Right ventricle myocardium inferior (tissue), 1 donor: Measurements from ENCODE around the gene PAX2. TPM values are rescaled to one million over a fixed set of nuclear protein-coding genes. Genes with fewer than 3 reads are reported as not detected.
A peak's percentile ranks its signal among the peaks of the same experiment; 100 is the strongest.

ENCODE experiments used
- ATAC-seq: fragments of 200-7000 bp; cut with Tn5 transposase; one replicate; pipeline ENCODE4 v1.9.1; 2020; ENCODE audit warnings: mild to moderate bottlenecking, moderate library complexity
- DNase-seq: peaks from one replicate; pipeline ENCODE4 v3.0.0; 2021; ENCODE audit errors: missing footprints
- intact Hi-C: fragments of 100-400 bp; cut with DNase I; formaldehyde crosslinking; loops from one replicate; pipeline ENCODE4 v1.11.0; 2022
- total RNA-seq: library from RNA; stranded (reverse); fragmentation: NEBNext Ultra II Directional; extraction: Animal tissue kit (Norgen Biotek cat#: 25700); gene quantifications from one replicate; pipeline ENCODE4 v1.2.1, GENCODE V29; 2021
- donor health status: DM: no; HTN: yes; CAD: no; lungs with severe emphysema.

Gene PAX2
- total RNA-seq, 1 donor from 2014 or later: not detected

GRCh38 chr10:100859484-100859763, 114.0 kb downstream of the PAX2 start:
- intact Hi-C loops: no loop called here
- ATAC-seq (no peak), DNase-seq (no peak)

- intact Hi-C loops: no loop called here
- ATAC-seq (no peak), DNase-seq (peak; percentile 65)
Observed at GRCh38 chr10:100863433-100863832, 118.1 kb downstream of the PAX2 start.

DNA sequence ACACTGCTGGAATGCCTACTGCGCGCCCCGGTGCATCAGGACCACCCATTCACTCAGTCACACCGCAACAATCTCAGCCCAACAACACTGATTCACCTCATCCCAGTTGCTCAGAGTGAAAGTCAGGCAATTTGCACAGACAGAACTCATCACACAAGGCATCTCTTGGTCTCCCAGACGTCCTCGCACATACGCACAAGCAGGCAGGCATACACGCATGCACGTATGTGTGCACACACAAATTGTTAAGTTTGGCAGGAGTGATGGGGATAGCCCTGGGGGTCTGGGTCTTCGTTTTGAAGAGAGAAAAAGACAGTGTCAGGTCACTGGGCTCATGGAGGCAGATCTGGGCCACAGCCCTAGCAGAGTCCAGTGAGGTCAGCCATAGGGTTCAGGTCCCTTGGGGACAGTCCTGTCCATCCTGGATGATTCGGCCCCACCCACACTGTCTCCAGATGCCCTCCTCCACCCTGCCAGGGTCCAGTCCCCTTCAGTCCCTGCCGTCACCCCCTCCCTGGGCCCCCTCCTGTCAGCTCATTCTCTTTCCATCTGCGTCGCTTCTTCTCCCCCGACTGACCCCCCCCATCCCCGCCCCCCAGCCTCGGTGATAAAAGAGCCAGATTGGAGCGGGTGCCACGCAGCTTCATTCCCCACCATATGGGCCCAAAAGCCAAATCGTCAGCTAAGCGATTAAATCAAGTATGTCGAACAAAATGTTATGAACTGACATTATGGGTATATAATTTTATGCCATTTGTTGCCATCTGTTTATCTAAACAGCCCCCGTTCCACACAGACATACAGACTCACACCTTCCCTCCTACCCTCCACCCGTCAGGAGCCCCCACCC, 118.9 kb downstream of the PAX2 start:
- intact Hi-C loops: no loop called here
- DNase-seq (peak; percentile 56), ATAC-seq (no peak)

DNA sequence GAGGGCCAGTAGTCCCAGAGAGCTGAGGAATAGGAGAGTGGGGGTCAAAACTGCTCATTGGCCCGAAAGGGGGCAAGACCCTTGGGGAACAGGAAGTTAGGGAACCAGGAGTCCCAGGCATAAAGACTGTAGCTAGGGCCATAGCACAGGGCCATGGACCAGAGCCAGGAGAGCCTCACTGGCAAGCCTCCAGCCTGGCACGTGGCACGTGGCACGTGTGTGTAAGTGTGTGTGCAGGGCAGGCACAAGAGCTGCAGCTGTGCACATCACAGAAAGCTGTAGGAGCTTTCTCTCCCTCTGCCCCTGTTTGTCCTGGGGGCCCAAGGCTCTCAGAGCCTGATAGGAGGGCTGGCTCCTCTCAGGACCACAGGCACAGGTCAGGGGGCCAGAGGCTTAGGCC, 119.6 kb downstream of the PAX2 start:
- DNase-seq (peak; percentile 28), ATAC-seq (no peak)
- intact Hi-C loops: no loop called here

DNA sequence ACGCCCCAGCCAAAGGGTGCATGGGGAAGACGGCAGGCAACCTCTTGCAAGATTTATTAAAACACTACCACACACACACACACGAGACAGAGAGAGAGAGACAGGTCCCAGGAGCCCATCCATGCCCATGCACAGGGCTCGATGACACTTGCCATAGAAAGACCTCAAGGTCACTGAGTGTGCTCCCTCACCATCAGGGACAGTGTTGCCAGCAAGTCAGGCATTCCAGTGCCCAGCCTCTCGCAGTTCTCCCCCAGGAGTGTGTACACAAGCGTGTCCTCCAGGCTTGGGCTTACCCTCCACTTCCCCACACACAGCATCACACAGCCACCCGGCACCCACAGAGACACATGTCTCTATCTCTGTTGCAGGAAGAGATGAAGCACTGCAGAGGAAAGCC, 120.6 kb downstream of the PAX2 start:
- intact Hi-C loops: no loop called here
- ATAC-seq: no peak
- DNase-seq: peak; percentile 37

- ATAC-seq (no peak), DNase-seq (peak; percentile 59)
- intact Hi-C loops: no loop called here
Observed at GRCh38 chr10:100866575-100867098, 121.3 kb downstream of the PAX2 start.

GRCh38 chr10:100867261-100867963, 122.0 kb downstream of the PAX2 start:
- ATAC-seq (no peak), DNase-seq (no peak)
- intact Hi-C loops: no loop called here

- DNase-seq (no peak), ATAC-seq (peak; percentile 11)
- intact Hi-C loops: no loop called here
Observed at GRCh38 chr10:100868382-100868781, 123.0 kb downstream of the PAX2 start.

- intact Hi-C loops: no loop called here
- DNase-seq (no peak), ATAC-seq (no peak)
Observed at GRCh38 chr10:100869399-100869798, 124.0 kb downstream of the PAX2 start.

- intact Hi-C loops: loop anchor here (10.0 kb wide), 1 partner anchor 197 kb away; no protein-coding TSS in a partner anchor
- DNase-seq: peak; percentile 23
- ATAC-seq: no peak
Observed at GRCh38 chr10:100872034-100872791, 126.8 kb downstream of the PAX2 start.

GRCh38 chr10:100873146-100873826, 127.9 kb downstream of the PAX2 start:
- intact Hi-C loops: loop anchor here (10.0 kb wide), 1 partner anchor 198 kb away; no protein-coding TSS in a partner anchor
- ATAC-seq (no peak), DNase-seq (no peak)

GRCh38 chr10:100873827-100874326, 128.5 kb downstream of the PAX2 start:
- intact Hi-C loops: loop anchor here (10.0 kb wide), 1 partner anchor 199 kb away; no protein-coding TSS in a partner anchor
- no peak for ATAC-seq
- peak; percentile 18 for DNase-seq

DNA sequence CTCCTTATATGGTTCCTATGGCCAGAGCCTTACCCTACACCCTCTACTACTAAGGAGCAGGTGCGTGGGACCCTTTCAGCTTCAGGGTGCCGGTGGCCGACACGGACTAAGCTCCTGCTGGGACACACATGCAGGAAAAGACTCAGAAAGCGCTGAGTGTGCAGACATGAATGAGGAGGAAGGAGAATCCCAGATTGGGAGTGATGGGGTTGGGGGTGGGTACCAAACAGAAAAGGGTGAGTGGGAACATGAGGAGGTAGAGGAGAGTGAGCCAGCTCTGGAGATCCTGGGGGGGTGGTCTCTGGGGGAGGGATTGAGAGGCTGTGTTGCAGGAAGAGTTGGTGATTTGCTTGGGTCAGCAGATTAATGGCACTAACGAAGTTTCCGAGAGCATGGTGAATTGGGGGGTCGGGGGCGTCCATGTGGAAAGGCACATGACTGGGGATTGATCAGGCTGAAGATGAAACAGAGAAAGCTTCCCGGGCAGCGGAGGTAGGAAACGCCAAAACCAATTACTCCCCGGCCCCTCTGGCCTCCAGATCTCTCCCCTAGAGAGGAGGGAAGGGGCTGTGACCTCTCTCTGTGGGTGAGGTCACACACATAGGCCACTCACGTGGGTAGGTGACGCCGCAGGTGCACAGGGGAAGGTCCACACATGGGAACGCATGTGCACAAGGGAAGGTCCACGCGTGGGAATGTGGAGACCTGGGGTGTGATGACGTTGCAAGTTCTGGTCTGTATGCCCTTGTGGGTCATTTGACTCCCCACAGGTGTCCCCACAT, 129.5 kb downstream of the PAX2 start:
- DNase-seq (no peak), ATAC-seq (no peak)
- intact Hi-C loops: loop anchor here (5.0 to 10.0 kb wide), 3 partner anchors 200 to 443 kb away; no protein-coding TSS in a partner anchor

GRCh38 chr10:100875484-100876166, 130.2 kb downstream of the PAX2 start:
- intact Hi-C loops: loop anchor here (5.0 to 10.0 kb wide), 3 partner anchors 201 to 443 kb away; no protein-coding TSS in a partner anchor
- ATAC-seq (no peak), DNase-seq (no peak)

GRCh38 chr10:100876585-100877460, 131.4 kb downstream of the PAX2 start:
- ATAC-seq: no peak
- intact Hi-C loops: loop anchor here (5.0 to 10.0 kb wide), 3 partner anchors 202 to 445 kb away; no protein-coding TSS in a partner anchor
- DNase-seq: no peak

DNA sequence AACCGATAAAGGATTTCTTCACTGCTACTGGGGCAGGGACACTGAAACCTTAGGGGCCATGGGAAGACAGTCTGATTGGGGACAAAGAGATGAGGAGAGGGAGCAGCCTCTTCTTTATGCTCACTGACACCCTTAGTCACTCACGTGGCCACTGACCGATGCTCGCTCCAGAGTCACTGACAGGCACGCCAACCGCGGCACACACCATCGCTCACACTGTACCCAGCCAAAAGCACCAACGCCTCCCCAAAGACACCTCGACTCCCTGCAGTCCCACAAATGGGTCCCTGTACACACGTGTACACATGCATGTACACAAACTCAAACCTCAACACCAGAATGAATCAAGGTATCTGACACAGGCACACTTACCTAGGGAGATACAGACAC, 132.1 kb downstream of the PAX2 start:
- no peak for ATAC-seq
- intact Hi-C loops: loop anchor here (5.0 to 10.0 kb wide), 3 partner anchors 203 to 445 kb away; no protein-coding TSS in a partner anchor
- DNase-seq: peak; percentile 22
